Measurements from ENCODE around the gene BABAM1. TPM values are rescaled to one million over a fixed set of nuclear protein-coding genes. Genes with fewer than 3 reads are reported as not detected.

BABAM1 gene
- total and polyA plus RNA-seq, 9 donors = 37.4 to 99.1 (median 57.9) TPM

GRCh38 chr19:17303940-17304267, 36.7 kb downstream of the BABAM1 start:
- Histone ChIP-seq H3K9me3 (no peaks in the 10 kb centered on the region), H3K36me3 (no peaks in the 10 kb centered on the region), H3K4me3 (peak overlapping the region; percentile 65), H3K27me3 (no peaks in the 10 kb centered on the region), H3K27ac (peak overlapping the region in 1 of 2 donors; percentile 59), H3K4me1 (ENCODE audit: insufficient read depth) (peaks cover 7% of the 10 kb centered on the region)
- intact Hi-C loops (cut with DNase I) = no loop called here
- no peak for TF ChIP-seq CTCF (IDR thresholded peaks at IDR 0.05)
- no peak for TF ChIP-seq POLR2A (IDR thresholded peaks at IDR 0.05)
- no peak for TF ChIP-seq EP300 (IDR thresholded peaks at IDR 0.05)
- peak in 2 of 5 donors; percentile 46 to 56 for DNase-seq
- 33 to 42% (median 33%) methylated on average over 12 of the region's 12 CpGs for WGBS, 3 donors

GRCh38 chr19:17304386-17305215, 37.4 kb downstream of the BABAM1 start:
- H3K4me3 ChIP-seq = no peak overlapping the region
- peak in 2 of 5 donors; percentile 24 to 56 for DNase-seq
- intact Hi-C loops (cut with DNase I) = no loop called here
- TF ChIP-seq POLR2A (IDR thresholded peaks at IDR 0.05) = no peak
- no peak for TF ChIP-seq EP300 (IDR thresholded peaks at IDR 0.05)
- 36 to 50% (median 41%) methylated on average over 12 of the region's 12 CpGs for WGBS, 3 donors
- H3K27me3 ChIP-seq = no peaks in the 10 kb centered on the region
- peak overlapping the region in 1 of 2 donors; percentile 73 for H3K27ac ChIP-seq
- H3K9me3 ChIP-seq = no peaks in the 10 kb centered on the region
- no peaks in the 10 kb centered on the region for H3K36me3 ChIP-seq
- H3K4me1 ChIP-seq (ENCODE audit: insufficient read depth) = peaks cover 9% of the 10 kb centered on the region

- Histone ChIP-seq H3K9me3 (no peaks in the 10 kb centered on the region), H3K4me3 (peak overlapping the region; percentile 61), H3K27me3 (no peaks in the 10 kb centered on the region), H3K4me1 (ENCODE audit: insufficient read depth) (peaks cover 9% of the 10 kb centered on the region), H3K36me3 (no peaks in the 10 kb centered on the region), H3K27ac (peak overlapping the region in 1 of 2 donors; percentile 73)
- WGBS, 3 donors = 0 to 2% (median 1%) methylated on average over 7 of the region's 7 CpGs
- intact Hi-C loops (cut with DNase I) = no loop called here
- no peak for TF ChIP-seq POLR2A (IDR thresholded peaks at IDR 0.05)
- no peak for TF ChIP-seq CTCF (IDR thresholded peaks at IDR 0.05)
- TF ChIP-seq EP300 (IDR thresholded peaks at IDR 0.05) = no peak
- no peak for DNase-seq
Observed at GRCh38 chr19:17305216-17305516, 37.9 kb downstream of the BABAM1 start.

- TF ChIP-seq EP300 (IDR thresholded peaks at IDR 0.05) (no peak), POLR2A (IDR thresholded peaks at IDR 0.05) (peak; percentile 37), CTCF (IDR thresholded peaks at IDR 0.05) (peak; percentile 38 to 89 (median 85))
- 0% methylated on average over 47 to 55 of the region's 55 CpGs for WGBS, 3 donors
- Histone ChIP-seq H3K4me1 (ENCODE audit: insufficient read depth) (peaks cover 9% of the 10 kb centered on the region), H3K4me3 (peak within 1 kb of the TSS; percentile 61), H3K27ac (peak within 1 kb of the TSS; percentile 41 to 73), H3K27me3 (no peaks in the 10 kb centered on the region), H3K9me3 (no peaks in the 10 kb centered on the region), H3K36me3 (no peaks in the 10 kb centered on the region)
- peak; percentile 95 to 97 (median 96) for DNase-seq
- intact Hi-C loops (cut with DNase I) = no loop called here
Observed at GRCh38 chr19:17305517-17306284, 38.5 kb downstream of the BABAM1 start, which contains the start of gene MRPL34. TSS of gene MRPL34 (plus strand) at chr19:17305872. CDS start at chr19:17305893, 21 bp downstream.

Measured in ovary (tissue), 9 donors.